H4 (cell line): ENCODE measurements around the gene SPAG16. TPM values are rescaled to one million over a fixed set of nuclear protein-coding genes. Genes with fewer than 3 reads are reported as not detected.
"Not testable (repeated sequence)": the region's sequence is repeated elsewhere in the genome, so short reads cannot be mapped to it uniquely, and the experiment has no call there.

Experiments used
- DNase-seq: peaks from one replicate; pipeline ENCODE4 v3.0.0-alpha.2; 2015; ENCODE audit warnings: low spot score
- total RNA-seq: library from RNA; depleted of rRNA; stranded (reverse); fragments of >200 nt; shearing (Covaris generic); gene quantifications from 2 replicates; pipeline ENCODE4 v1.2.3, GENCODE V29; 2014

SPAG16 gene
- total RNA-seq, 1 experiment from 2014 or later = 24.8 TPM

DNA sequence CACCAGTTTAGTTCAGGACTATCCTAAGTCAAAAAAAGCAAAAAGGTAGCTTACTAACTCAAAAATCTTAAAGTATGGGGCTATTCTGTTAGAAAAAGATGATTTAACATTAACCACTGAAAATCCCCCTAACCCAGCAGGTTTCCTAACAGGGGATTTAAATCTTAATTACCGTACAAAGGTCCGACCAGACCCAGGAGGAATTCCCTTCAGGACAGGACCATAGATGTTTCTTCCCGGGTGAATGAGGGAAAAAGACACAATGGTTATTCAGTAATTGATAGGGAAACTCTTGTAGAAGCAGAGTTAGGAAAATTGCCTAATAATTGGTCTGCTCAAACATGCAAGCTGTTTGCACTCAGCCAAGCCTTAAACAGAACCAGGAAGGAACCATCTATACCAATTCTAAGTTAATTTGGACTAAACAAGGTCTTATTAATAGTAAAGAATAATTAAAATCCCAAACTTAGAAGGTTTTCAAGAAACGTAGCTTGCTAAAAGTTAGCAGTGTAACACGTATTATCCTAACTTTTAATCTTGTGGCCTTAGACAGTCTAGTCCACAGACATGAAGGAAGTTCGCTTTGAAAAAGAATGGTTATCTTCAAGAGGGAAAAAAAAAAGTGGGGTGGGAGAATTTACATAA, 124.3 kb downstream of the SPAG16 start:
- not testable (repeated sequence) for DNase-seq

DNA sequence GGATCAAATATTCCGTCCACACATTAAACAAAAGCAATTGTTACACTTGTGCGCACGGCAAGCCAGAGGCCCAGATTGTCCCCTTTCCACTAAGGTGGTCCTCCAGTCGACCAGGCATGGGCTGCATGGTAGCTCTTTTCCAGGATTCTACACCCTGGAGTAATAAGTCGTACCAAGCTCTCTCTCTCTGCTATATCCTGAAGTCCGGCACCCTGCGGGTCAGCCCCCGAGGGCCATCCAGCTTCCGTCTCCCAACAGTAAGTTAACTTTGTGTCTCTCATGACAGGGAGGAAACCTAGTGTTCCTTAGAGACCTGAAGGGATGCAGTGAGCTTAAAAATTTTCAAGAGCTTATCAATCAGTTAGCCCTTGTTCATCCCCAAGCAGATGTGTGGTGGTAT, 126.4 kb downstream of the SPAG16 start:
- DNase-seq = not testable (repeated sequence)

DNA sequence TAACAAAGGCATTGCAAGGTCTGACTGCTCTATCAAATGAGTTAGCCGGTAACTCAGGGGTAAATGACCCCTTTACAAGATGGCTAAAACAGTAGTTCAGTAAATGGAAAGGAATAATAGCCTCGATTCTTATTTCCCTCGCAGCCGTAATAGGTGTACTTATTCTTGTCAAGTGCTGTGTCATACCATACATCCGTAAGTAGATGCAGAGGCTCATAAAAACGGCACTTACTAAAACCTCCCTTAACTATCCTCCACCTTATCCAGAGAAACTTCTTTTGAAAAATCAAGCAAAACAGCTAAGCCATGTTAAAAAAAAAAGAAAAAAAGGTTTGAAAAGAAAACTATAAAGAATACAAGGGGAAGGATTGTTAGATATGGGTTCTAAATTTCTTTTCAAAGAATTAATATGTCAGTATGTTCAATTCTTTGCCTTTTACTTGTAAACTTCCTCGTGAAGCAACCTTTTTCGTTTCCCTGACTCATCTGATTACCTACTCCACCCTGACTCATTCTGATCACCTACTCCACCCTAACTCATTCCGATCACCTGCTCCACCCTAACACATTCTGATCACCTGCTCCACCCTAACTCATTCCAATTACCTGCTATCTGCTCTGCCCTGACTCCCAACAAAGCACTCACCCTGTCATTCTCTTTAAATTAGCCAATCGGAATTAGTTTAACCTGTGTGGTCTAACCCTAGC, 127.5 kb downstream of the SPAG16 start:
- no peak for DNase-seq

DNA sequence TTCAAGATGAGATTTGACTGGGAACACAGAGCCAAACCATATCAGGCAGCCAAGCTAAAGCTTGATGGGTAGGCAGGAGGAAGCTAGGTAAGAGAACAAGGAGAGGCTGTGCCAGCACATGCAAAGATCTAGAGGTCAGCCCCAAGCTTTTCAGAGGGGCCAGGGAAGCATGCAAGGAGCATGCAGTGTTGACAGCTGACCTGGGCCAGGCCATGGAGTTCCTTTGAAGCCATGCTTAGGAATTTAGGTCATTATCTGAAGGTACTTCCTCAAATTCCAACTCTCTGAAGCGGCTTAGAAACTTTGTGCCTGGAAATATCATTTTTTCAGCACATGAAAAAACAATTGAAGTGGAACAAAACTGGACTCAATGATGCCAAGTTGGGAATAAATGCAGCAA, 130.8 kb downstream of the SPAG16 start:
- no peak for DNase-seq

DNA sequence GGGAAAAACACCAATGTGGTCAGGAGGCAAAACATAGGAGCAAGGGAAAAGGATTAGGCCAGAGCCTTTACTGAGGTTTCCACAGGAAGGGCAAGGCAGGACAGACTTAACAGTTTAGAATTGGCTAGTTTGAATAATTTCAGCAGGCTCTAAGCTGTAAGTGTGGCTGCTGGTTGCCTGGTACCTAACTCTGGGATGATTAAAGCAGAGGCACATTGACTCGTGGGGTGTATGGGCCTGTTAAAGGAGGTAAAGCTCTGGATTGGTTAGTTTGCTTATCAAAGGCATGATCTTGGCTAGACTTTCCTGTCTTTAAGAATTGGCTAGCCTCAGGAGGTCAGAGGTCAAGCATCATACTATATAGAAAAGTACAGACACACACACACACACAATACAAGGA, 132.6 kb downstream of the SPAG16 start:
- DNase-seq = no peak

DNA sequence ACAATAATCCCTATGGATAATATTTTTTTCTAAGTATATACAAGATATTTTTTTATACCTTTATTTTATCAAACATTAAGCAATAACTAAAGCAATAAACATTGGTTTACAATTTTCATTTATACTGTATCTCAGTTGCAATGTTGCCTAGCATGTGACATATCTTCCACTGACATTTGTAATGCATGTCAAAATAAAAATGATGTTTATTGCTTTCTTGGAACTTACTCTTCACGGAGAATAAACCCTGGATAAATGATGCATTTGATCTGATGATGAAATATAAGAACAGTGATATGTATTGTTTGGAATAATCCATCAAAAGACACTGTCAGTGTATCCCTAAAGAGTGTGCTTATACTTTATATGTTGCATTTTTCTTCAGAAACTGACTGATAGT, 135.7 kb downstream of the SPAG16 start:
- DNase-seq = no peak

DNA sequence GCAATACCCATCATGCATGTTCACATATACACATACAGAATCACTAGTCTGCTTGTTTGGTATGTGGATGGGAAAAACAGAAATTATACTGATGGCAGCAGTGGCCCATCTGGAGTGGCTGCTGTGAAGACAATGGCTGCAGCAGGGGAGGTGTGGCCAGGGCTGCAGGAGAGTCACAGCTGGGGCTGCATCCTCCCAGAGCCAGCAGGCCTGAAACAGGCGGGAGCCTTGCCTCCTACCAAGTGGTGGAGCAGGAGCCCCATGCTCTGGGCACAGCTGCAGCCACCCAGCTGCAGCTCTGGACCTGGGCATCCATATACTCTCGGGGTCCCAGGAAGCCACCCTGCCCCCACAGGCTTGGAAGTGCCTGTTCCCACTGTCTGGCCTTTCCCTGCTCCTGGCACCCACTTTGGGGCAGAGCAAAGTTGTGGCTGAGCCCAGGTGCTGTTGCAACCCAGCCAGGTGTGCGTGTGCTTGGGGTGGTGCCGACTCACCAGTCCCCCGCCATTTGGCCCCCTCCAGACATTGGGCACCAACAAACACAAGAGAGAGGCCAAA, 136.6 kb downstream of the SPAG16 start:
- no peak for DNase-seq

DNA sequence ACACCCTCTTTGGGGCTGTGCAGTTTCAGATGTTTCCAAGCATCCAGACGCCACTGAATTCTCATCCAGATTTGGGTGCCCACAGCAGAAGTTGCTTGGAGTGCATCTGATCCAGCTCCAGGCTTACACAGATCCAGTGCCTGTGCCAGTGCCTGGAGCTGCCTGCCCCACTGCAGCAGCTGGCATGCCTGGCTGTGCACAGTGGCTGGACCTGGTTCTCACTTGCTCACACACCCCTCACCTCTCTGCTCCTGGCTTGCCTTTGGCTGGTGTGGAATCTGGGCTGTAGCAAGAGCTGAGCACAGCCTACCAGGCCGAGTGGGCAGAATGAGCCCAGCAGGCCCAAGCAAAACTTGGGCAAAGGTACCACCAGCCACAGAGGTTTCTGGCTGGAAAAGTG, 137.9 kb downstream of the SPAG16 start:
- no peak for DNase-seq

DNA sequence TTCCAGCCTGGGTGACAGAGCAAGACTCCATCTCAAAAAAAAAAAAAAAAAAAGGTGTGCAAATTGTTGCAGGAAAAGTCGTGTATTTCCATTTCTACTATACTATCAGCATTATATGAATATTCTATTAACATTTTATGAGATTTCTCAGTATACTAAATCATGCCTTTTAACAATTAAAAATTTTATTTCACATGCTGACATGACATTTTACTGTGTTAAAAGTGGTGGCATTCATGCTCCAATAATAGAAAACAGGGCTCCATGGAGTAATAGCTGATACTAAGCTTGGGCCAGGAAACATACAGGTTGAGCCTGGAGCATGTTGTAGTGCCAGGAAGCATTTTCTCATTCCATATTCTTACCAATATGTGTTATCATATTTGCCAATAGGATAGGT, 141.4 kb downstream of the SPAG16 start:
- no peak for DNase-seq

DNA sequence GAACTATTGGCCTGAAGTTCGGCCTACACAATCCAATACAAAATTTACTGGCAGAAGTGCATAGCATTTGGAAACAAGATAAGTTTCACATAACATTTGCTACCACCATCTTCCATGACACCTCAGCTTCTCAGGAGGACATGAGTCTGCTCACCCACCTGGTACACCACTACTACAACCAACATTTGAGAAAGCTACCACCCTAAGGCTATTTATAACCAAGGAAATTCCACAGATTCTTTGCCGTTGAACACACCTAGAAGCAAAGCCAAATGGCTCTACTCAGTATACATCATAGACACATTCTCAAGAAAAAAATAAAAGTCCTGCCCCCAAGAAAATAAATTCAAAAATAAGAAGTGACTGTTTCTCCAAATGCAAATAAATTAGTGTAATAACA, 145.3 kb downstream of the SPAG16 start:
- peak; percentile 4 for DNase-seq

DNA sequence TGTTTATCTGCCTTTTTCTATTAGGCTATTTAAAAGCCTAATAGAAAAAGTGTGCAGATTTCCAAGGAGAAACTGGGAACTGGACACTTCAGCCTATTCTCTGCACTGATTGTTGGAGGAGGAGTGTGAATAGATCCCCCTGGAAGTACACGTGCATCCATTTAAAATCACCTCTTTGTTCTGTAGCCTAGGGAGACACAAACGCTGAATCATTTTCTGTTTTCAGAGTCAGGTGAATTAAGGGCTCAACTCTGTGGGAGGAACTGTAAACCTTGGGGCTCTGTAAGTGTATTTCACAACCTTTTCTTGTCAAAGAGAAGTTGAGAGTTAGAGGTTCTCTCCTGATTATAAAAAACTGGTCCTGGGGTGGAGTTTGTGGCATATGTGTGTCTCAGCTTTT, 159.7 kb downstream of the SPAG16 start:
- no peak for DNase-seq

DNA sequence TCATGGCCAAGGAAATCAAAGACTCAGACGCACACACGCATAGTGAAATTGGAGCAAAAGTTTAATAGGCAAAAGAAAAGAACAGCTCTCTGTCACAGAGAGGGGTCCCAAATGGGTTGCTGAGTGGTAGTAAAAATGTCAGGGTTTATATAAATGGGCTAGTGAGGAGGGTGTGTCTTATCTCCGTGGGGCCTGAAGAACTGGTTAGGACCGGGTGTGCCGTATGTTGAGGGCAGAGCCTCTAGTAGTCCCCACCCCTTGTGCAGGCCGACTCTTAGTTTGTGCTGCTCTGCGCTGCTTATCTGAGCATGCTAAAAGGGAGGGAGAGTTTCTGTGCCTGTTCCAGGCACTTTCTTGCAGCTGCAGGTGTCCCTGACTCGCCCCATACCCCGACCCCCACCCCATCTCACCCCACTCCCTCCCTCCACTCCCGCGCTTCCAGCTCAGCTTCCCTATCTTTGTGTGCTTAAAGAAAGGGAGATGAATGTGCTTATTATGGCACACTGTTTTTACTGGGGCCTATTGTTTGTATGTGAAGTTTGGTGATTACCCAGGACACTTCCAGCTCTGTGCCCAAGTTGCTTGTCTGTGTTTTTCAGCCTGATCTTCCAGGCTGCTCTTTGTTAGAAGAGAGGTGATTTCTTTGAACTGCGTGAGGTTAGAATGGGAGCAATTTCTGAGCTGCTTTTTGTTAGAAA, 167.4 kb downstream of the SPAG16 start:
- DNase-seq = no peak

DNA sequence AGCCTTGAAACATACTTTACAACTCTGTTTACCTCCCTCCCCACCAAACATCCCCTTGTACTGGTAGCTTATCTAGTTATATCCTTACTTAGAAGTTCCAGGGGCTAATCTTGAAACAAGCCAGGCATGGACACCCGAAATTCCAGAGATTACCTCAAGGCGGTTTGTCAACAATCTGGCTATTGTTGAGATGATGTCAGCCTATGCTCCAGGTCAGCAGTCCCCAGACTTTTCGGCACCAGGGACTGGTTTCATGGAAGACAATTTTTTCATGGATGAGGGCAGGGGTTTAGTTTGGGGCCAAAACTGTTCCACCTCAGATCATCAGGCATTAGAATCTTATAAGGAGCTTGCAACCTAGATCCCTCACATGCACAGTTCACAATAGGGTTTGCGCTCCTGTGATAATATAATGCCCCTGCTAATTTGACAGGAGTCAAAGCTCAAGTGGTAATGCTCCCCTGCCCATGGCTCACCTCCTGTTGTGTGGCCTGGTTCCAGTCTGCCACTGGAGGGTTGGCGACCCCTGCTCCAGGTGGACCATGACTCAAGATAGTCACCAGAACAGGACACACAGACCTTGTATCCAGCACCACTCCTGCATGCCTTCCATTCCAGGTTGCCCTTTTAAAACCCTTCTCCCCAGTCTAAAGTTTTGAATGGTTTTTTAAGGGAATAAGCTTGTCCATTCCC, 171.2 kb downstream of the SPAG16 start:
- DNase-seq = peak; percentile 4

DNA sequence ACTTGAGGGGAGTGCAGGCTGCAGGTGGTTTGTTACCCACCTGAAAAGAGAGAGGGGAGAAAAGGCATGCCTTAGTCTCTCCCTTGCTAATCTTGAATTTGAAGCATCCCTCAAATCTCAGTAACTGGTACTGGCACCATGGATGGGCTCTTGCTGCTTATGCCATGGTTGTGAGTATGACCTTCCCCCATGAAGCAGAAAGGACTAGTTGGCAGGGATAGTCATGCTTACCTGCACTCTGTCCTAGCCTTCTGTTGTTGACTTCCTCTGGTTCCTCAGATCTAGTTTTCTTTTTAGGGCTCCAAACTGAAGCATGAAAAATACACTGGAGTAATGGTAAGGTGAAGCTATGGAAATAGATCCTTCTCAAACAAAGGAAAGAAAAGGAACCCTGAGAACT, 191.2 kb downstream of the SPAG16 start:
- DNase-seq = no peak

DNA sequence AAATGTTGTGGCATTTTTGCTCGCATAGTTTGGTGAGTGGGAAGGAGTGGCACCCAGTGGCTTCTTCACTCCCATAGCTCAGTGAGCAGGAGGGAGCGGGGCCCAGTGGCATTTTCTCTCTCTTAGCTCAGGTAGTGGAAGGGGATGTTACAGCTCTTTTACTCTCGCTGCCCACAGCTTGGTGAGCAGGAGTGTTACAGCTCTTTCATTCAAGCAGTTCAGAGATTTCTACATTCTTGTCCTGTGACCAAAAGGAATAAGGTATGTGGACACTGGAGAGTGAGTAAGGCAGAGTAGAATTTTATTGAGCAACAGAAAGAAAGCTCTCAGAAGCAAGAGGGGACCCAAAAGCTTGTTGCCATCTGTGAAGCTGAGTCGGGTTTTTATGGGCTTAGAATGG, 192.4 kb downstream of the SPAG16 start:
- no peak for DNase-seq

DNA sequence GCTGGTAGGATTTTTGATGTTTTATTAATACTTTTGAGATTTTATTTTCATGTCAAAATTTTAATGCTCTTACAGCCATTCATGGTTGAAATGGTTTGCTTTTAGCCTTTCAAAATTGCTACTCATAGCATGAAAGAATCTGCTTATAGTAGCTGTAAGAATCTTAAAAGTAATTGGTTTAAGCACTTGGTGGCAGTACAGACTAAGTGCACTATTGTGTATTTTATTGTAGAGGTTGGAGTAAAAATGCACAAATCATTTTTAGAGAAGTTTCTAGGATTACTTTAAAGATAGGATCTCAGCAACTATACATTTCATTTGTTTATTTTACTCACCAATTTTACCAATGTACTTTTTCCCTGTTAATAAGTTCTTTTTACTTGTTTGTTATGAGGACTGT, 205.8 kb downstream of the SPAG16 start:
- DNase-seq = no peak

DNA sequence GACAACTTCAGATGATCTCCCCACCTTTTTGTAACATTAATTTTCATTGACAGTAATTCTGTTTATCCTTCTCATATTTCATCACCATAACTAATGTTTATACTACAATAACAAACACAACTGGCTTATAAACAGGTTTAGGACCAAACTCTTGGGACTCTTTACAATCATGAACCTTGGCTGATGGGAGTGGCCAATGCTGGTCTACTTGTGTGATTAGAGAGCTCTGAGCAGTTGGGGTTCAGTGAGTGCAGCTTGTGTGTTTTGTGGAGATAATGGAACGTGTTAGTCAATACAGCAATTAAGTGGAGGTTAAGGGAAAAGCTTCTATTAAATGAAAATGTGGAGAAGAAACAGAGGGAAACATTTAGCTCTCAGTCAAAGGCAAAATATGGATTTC, 207.1 kb downstream of the SPAG16 start:
- no peak for DNase-seq

DNA sequence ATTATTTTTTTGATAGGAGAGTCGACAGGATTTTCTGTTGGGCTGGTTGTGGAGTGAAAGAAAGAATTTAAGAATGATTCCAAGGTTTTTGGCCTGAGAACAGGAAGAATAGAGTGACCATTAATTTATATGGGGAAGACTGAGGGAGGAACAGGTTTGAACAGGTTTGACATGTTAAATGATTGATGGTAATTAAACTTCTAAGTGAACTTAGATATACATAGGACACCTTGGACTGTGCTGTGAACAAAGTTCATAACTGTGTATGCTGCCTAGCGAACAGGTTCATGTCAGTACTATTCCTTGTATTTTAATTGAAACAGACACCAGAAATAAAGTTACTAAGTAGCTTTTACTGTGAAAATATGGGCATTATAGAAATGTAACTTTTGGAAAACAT, 212.0 kb downstream of the SPAG16 start:
- DNase-seq = no peak

DNA sequence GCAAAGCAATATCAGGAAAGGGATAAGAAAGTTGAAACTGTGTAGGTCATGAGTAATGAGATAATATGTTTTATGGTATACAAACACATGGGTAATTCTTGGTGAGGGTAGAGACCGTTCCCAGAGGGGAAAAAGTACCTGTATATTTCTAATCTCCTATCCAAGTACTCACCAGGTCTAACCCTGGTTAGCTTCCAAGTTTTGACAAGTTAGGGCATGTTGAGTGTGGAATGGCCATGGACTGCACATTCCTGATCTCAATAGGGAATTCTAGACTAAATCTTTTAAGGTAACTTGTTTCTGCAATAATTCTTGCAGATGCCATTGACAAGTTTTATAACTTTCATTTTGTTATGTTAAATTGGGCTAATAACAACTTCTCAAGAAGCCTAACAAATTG, 216.6 kb downstream of the SPAG16 start:
- no peak for DNase-seq

DNA sequence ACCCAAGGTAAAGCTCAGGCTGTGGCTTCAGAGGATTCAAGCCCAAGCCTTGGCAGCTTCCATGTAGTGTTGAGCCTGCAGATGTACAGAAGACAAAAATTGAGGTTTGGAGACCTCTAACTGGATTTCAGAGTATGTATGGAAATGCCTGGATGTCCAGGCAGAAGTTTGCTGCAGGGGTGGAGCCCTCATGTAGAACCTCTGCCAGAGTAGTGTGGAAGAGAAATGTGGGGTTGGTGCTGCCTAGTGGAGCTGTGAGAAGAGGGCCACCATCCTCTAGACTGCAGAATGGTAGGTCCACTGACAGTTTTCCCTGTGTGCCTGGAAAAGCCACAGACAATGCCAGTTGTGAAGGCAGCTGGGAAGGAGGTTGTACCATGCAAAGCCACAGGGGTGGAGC, 239.9 kb downstream of the SPAG16 start:
- DNase-seq = no peak

DNA sequence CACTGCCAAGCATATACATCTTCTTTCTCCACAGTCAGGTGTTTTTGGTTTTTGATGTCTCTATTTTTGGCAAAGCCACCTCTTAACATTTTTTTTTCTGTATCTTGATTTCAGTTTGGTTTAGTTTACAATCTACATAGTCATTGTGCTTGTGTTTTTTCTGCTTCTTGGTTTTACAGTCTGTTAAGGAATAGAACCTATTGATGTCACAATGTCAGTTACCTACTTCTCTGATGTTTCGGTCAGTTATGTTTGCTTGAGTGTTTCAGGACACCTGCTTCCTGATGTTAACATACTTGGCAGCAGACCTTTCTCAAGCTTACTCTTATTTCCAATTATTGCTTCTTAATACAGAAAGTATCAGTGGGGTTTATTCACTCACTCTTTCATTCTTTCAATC, 253.3 kb downstream of the SPAG16 start:
- DNase-seq = no peak

DNA sequence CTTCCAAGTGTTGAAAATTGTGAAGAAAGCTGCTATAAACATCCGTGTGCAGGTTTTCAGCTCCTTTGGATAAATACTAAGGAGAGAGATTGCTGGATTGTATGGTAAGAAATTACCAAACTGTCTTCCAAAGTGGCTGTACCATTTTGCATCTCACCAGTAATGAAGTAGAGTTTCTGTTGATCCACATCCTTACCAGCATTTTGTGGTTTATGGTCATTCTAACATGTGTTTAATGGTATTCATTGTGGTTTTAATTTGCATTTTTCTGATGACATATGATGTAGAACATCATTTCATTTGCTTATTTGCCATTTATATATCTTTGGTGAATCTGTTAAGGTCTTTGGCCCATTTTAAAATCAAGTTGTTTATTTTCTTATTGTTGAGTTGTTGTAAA, 260.7 kb downstream of the SPAG16 start:
- DNase-seq = peak; percentile 4
